RPMI7951 (cell line): ENCODE data around the gene ALAD. TPM values are rescaled to one million over a fixed set of nuclear protein-coding genes. Genes with fewer than 3 reads are reported as not detected.
"Not testable (repeated sequence)": the region's sequence is repeated elsewhere in the genome, so short reads cannot be mapped to it uniquely, and the experiment has no call there.

Source experiments
- DNase-seq: peaks from one replicate; pipeline ENCODE4 v3.0.0-alpha.2; 2012; ENCODE audit warnings: low read depth
- total RNA-seq: library from RNA; depleted of rRNA; stranded (reverse); fragments of >200 nt; shearing (Covaris generic); gene quantifications from 2 replicates; pipeline ENCODE4 v1.2.3, GENCODE V29; 2014

ALAD gene
- total RNA-seq, 1 experiment from 2014 or later = 12.5 TPM

DNA sequence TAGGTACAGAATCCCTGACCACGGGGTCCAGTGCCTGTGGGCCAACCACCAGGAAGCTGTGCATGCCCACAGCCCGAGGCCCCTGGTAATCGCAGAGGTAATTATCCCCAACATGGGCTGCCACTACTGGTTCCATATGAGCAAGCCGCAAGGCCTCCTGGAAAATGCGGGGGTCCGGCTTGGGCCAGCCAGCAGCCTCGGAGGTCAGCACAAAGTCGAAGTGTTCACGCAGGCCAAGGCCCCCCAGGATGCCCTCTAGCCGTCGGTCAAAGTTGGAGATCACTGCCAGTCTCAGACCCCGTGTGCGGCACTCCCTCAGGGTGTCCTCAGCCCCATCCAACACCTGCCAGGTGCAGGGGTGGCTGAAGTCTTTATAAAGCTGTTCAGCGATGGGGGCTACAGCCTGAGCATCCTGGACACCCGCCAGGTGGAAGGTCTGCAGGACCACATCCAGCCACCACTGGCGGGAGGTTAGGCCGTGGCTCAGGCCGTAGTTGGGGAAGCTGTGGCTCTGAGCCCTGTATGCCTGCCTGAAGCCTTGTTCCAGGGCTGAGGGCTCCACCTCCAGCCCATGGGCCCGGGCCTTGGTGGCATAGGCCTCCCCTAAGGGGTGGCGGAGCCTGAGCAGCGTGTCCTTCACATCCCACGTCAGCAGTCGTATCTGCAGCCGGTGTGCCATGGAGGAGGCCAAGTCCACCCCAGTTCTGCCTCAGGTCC is 27.2 kb downstream of the ALAD start:
- no peak for DNase-seq

- no peak for DNase-seq
Observed at GRCh38 chr9:113373256-113373655, 27.8 kb downstream of the ALAD start.

DNA sequence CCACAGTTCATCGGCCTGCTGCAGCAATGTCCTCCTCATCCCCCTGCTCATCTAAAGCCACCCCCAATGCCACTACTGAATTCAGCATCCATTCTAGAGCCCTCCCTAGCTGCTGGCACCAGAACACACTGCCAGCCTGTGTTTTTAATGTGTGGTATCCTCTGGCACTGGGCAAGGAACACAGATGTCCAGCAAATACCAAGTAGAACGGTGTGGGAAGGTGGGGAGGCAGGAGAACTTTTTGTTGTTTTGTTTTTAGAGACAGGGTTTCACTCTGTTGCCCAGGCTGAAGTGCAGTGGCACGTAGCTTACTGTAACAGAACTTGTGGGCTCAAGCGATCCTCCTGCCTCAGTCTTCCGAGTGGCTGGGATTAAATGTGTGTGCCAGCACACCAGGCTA is 29.0 kb downstream of the ALAD start:
- no peak for DNase-seq

GRCh38 chr9:113370806-113371325 is 30.2 kb downstream of the ALAD start:
- no peak for DNase-seq

GRCh38 chr9:113369855-113370140 is 31.3 kb downstream of the ALAD start:
- no peak for DNase-seq

- DNase-seq = no peak
Observed at GRCh38 chr9:113368982-113369854, 31.9 kb downstream of the ALAD start.

GRCh38 chr9:113368348-113368981 is 32.6 kb downstream of the ALAD start:
- DNase-seq = no peak

- not testable (repeated sequence) for DNase-seq
Observed at GRCh38 chr9:113365652-113366051, 35.4 kb downstream of the ALAD start.

- no peak for DNase-seq
Observed at GRCh38 chr9:113364951-113365350, 36.1 kb downstream of the ALAD start.

DNA sequence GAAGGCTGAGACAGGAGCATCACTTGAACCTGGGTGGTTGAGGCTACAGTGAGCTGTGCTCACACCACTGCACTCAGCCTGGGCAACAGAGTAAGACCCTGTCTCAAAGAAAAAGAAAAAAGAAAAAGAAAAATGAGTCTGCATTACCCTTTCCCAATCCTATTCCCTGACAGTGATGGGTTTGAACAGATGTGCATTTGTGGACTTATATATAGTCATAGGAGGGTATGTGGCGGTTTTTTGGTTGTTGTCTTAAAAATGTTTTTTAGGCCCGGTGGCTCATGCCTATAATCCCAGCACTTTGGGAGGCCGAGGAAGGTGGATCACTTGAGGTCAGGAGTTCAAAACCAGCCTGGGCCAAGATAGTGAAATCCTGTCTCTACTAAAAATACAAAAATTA is 37.7 kb downstream of the ALAD start:
- no peak for DNase-seq

GRCh38 chr9:113361304-113362018 is 39.6 kb downstream of the ALAD start:
- no peak for DNase-seq

GRCh38 chr9:113360242-113360842 is 40.7 kb downstream of the ALAD start:
- no peak for DNase-seq

- DNase-seq = no peak
Observed at GRCh38 chr9:113359385-113359784, 41.7 kb downstream of the ALAD start.

- DNase-seq = no peak
Observed at GRCh38 chr9:113356686-113357292, 44.3 kb downstream of the ALAD start.

DNA sequence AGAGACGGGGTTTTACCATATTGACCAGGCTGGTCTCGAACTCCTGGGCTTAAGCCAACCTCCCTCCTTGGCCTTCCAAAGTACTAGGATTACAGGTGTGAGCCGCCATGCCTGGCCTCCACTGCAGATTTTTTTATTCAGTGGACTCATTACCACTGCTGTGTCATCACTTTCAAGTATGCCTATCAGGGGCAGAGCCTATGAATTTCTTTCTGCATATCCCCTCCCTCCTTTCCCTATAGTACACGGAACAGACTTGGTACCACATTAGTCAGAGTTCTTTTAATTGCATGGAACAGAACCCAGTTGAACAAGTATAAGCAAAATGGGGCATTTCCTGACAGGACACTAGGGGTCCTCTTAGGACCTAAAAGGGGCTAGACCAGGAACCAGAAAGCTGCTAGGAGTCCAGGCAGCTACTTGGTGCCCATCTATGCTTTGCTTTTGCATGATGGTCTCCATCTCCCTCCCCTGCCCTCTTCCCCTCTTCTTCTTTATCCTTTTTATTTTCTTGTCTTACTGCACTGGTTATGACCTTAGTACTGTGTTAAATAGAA is 46.0 kb downstream of the ALAD start:
- peak; percentile 27 for DNase-seq

DNA sequence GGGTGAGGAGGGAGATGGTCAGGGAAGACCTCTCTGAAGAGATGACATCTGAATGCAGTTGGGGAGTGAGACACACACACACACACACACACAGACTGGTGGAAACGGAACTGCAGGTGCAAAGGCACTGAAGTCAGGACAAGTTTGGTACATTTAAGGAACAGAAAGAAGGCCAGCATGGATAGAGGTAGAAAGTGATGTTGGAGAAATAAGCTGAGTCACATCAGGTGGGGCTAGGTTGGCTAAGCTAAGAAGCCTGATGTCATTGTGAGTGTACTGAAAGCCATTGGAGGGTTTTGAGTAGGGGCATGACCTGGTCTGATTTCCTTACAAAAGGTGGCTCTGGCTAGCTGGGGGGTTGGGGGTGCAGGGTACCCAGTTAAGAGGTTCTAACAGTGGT is 48.7 kb downstream of the ALAD start:
- DNase-seq = no peak

- no peak for DNase-seq
Observed at GRCh38 chr9:113352006-113352405, 49.1 kb downstream of the ALAD start.

DNA sequence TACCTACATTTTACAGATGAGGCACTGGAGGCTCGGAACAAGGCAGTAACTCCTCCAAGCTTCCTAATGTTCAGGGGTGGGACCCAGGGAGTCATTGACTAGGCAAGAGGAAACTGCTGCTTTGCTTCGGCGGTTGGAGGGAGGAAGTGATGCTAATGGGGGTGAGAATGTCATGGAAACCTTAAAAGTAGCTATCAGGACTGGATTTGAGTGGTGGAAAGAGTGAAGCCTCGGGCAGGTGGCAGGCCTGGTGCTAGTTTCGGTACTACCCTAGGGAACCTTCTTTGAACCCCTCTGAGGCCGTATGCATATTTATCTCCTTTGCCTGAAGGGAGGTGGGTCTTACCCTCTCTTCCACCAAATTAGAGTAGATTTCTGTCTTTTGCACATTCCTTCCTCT is 50.1 kb downstream of the ALAD start:
- DNase-seq = no peak

DNA sequence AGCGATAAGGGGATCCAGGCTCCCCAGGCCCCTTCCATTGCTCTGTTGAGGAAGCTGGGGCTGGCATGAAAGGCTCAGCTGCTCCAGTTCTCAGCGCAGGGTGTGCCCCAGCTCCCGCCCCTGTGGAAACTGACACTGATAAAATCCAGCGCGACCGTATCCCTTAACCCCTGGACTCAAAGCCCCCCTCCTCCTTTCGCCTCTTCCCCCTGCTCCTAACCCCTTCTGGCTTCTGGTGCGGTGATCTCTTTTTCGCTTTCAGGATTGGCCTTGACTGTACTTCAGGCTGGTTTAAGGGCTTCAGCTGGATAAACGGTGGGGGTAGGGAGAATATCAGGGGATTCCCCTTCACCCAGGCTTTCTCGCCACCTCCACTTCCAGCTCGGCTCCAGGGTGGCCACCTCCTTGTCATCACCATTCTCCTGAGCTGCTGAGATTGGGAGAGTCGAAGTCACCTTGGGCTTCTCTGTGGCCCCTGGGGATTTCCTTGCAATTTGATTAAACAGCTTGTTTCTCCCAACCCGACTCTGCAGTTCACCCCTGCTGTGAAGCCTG is 50.9 kb downstream of the ALAD start:
- DNase-seq = no peak

DNA sequence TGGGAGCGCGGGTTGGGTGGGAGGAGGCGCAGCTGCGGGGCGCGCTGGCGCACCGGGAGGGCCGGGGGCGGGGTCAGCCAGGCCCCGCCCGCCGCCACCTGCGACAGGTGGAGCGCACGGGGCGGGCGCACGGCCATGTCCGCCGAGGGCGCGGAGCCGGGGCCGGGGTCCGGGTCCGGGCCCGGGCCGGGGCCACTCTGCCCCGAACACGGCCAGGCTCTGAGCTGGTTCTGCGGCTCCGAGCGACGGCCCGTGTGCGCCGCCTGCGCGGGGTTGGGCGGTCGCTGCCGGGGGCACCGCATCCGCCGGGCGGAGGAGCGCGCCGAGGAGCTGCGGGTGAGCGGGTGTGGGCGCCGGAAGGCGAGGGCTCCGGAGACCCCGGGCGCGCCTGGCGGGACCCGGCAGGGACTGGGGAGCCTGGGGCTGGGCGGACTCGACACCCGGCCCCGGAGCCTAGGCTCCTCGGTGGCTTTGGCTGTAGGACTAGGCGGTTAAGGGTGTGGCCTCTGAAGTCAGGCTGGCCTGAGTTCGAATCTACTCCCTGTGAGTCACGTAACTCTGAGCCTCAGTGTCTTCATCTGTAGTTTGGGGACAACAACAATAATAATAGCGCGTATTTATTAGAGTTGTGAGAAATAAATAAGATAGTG is 51.5 kb downstream of the ALAD start, which contains the start of gene BSPRY:
Gene BSPRY, plus strand, starts transcription at position 97 of the 650 bp plus-strand sequence. Its CDS starts 39 bp downstream, at position 136.
- DNase-seq = no peak
